NT2/D1 (cell line): ENCODE results near the gene RAPGEF4.

ENCODE experiments used
- DNase-seq: peaks from one replicate; pipeline ENCODE4 v3.0.0-alpha.2; 2011; ENCODE audit warnings: low read depth, low spot score
- H3K27me3 ChIP-seq: 2 replicates; pipeline ENCODE4 v1.6.0; 2011; ENCODE audit warnings: mild to moderate bottlenecking; ENCODE audit not compliant: insufficient read length, insufficient read depth
- H3K36me3 ChIP-seq: 2 replicates; pipeline ENCODE4 v1.6.1; 2011; ENCODE audit warnings: mild to moderate bottlenecking, low read length, mixed read lengths; ENCODE audit not compliant: insufficient read depth, insufficient read length
- H3K4me1 ChIP-seq: 2 replicates; pipeline ENCODE4 v1.5.1; 2011; ENCODE audit not compliant: insufficient read depth, insufficient read length
- H3K4me3 ChIP-seq: 2 replicates; pipeline ENCODE4 v1.5.1; 2011; ENCODE audit warnings: low read depth; ENCODE audit not compliant: insufficient read length
- H3K9ac ChIP-seq: 2 replicates; pipeline ENCODE4 v1.6.0; 2011; ENCODE audit warnings: low read depth; ENCODE audit not compliant: insufficient read length
- H3K9me3 ChIP-seq: 2 replicates; pipeline ENCODE4 v1.5.1; 2011; ENCODE audit warnings: mild to moderate bottlenecking, low read length; ENCODE audit not compliant: insufficient read depth
- SUZ12 ChIP-seq: IDR thresholded peaks from 2 replicates; pipeline ENCODE4 v1.6.1; 2011; ENCODE audit not compliant: insufficient read length, insufficient read depth; ENCODE audit errors: extremely low read depth
- YY1 ChIP-seq: IDR thresholded peaks from 2 replicates; pipeline ENCODE4 v1.6.1; 2011; ENCODE audit not compliant: insufficient read length, insufficient read depth
- ZNF274 ChIP-seq: IDR thresholded peaks from 2 replicates; pipeline ENCODE4 v1.6.1; 2011; ENCODE audit warnings: mild to moderate bottlenecking, low read depth, low read length

Gene RAPGEF4

GRCh38 chr2:172842511-172843265, 107.0 kb downstream of the RAPGEF4 start:
- TF ChIP-seq SUZ12, result no peak
- no peak for TF ChIP-seq ZNF274
- TF ChIP-seq YY1, result no peak

GRCh38 chr2:172843266-172843582, 107.6 kb downstream of the RAPGEF4 start:
- TF ChIP-seq SUZ12 (no peak), ZNF274 (no peak), YY1 (no peak)
- Histone ChIP-seq H3K9ac (no peak overlapping the region), H3K4me1 (no peaks in the 10 kb centered on the region), H3K9me3 (no peaks in the 10 kb centered on the region), H3K36me3 (no peaks in the 10 kb centered on the region), H3K4me3 (no peak overlapping the region), H3K27me3 (no peaks in the 10 kb centered on the region)
- DNase-seq, result no peak

More at GRCh38 chr2:172842511-172843265, 107.0 kb downstream of the RAPGEF4 start:
- Histone ChIP-seq H3K4me1 (no peaks in the 10 kb centered on the region), H3K27me3 (no peaks in the 10 kb centered on the region), H3K4me3 (no peak overlapping the region), H3K9ac (no peak overlapping the region), H3K36me3 (no peaks in the 10 kb centered on the region), H3K9me3 (no peaks in the 10 kb centered on the region)
- DNase-seq, result no peak

- no peak for DNase-seq
- no peak for TF ChIP-seq SUZ12
- TF ChIP-seq YY1, result no peak
- TF ChIP-seq ZNF274, result no peak
- no peaks in the 10 kb centered on the region for H3K9me3 ChIP-seq
- H3K9ac ChIP-seq, result no peak overlapping the region
- H3K4me1 ChIP-seq, result no peaks in the 10 kb centered on the region
- no peak overlapping the region for H3K4me3 ChIP-seq
- no peaks in the 10 kb centered on the region for H3K36me3 ChIP-seq
- H3K27me3 ChIP-seq, result no peaks in the 10 kb centered on the region
Observed at GRCh38 chr2:172843902-172844715, 108.5 kb downstream of the RAPGEF4 start.

DNA sequence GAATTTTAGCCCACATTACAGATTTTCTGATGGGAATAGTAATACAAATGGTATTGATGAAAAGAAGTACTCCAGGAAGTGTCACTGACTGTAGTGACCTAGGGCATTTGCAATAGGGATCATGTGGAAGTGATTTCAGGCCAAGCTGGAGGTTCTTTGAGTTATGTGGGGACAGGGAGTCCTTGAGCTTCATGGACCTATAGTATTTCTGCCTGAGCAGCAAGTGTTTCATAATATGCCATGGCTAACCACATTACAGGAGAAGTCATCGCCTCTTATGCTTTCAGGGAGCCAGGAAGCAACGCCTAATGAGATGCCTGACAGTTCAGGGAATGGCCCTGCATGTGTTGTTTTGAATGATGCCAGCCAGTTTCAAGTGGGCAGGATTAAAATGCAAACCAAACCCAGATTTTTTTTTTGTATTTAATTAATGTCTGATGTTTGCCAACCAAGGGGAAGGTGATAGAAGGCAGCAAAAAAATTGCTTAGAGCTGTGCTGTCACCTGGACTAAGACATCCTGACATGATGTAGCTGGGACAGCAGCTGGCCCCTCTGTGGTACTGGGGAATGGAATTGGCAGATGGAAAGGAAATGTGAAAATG, 109.5 kb downstream of the RAPGEF4 start:
- no peak for DNase-seq
- TF ChIP-seq SUZ12 (no peak), YY1 (no peak), ZNF274 (no peak)
- H3K36me3 ChIP-seq, result no peaks in the 10 kb centered on the region
- H3K9me3 ChIP-seq, result no peaks in the 10 kb centered on the region
- no peaks in the 10 kb centered on the region for H3K4me1 ChIP-seq
- no peaks in the 10 kb centered on the region for H3K27me3 ChIP-seq
- H3K4me3 ChIP-seq, result no peak overlapping the region
- H3K9ac ChIP-seq, result no peak overlapping the region

DNA sequence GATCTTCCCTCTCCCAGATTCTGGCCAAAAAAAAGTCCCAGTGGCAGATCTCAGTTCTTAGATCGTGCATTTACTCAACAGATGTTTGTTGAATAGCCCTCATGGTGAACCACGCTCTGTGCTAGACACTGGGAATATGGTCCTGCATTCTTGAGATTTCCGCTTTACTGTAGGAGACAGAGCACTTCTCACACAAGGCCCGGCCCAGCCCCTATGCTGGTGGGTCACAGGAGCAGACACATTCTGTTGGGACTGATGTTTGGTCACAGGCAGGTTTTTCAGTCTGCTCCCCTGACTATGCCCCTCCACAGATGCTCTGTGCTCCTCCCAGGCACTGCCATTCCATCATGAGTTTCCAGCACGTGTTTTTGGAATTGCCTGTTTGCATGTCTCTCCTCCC, 110.9 kb downstream of the RAPGEF4 start:
- Histone ChIP-seq H3K4me1 (no peaks in the 10 kb centered on the region), H3K27me3 (no peaks in the 10 kb centered on the region), H3K9ac (no peak overlapping the region), H3K36me3 (no peaks in the 10 kb centered on the region), H3K9me3 (0 out of 2 replicates have a peak, but pooled peaks cover 2% of the 10 kb centered on the region), H3K4me3 (no peak overlapping the region)
- no peak for DNase-seq
- TF ChIP-seq ZNF274, result no peak
- TF ChIP-seq YY1, result no peak
- no peak for TF ChIP-seq SUZ12

DNA sequence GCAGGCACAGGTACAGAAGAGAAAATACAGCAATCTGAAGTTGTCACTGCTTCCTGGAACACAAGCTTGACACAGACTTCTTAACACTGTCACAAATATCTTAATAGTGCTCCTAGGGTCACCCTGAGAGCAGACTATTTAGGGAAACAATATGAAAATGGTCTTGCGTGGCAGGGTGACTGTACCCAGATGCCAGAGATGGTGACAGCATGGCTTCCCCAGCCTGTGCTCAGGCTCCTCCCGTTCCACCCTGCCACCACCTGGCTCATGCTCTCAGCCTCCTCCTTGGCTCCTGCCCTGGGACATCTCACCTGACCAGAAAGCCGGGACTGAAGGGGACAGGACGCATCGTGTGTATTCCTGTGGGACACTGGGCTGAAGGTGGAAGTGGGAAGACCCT, 111.5 kb downstream of the RAPGEF4 start:
- H3K9ac ChIP-seq, result no peak overlapping the region
- H3K4me3 ChIP-seq, result no peak overlapping the region
- no peaks in the 10 kb centered on the region for H3K4me1 ChIP-seq
- H3K27me3 ChIP-seq, result no peaks in the 10 kb centered on the region
- TF ChIP-seq SUZ12 (no peak), ZNF274 (no peak), YY1 (no peak)
- H3K9me3 ChIP-seq, result peaks cover 8% of the 10 kb centered on the region; the same call in 1 of the 2 replicates
- H3K36me3 ChIP-seq, result no peaks in the 10 kb centered on the region
- no peak for DNase-seq

DNA sequence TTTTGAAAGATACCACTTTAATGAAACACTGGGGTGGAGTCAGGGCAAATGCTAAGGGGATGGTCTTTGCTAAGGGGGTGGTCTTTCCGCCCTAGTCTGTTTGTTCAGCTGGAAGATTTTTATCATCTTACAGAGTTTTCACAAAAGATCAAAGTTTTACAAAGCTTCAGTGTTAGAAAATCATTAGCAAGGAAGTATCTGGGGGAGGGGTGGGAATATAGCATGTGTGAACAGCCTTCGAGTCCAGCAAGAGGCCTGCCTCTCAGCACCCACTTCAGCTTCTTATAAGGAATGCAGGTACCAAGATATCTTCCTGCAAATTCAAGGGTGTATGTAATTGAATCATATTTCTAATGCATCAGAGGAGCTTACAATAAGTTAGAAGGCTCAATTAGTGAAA, 112.9 kb downstream of the RAPGEF4 start:
- H3K4me1 ChIP-seq, result no peaks in the 10 kb centered on the region
- peaks cover 17% of the 10 kb centered on the region; the same call in 1 of the 2 replicates for H3K9me3 ChIP-seq
- no peaks in the 10 kb centered on the region for H3K27me3 ChIP-seq
- no peak for DNase-seq
- H3K36me3 ChIP-seq, result no peaks in the 10 kb centered on the region
- TF ChIP-seq SUZ12, result no peak
- TF ChIP-seq YY1, result no peak
- no peak for TF ChIP-seq ZNF274
- no peak overlapping the region for H3K4me3 ChIP-seq
- H3K9ac ChIP-seq, result no peak overlapping the region
